ENCODE data around the gene TGFBR3. TPM values are rescaled to one million over a fixed set of nuclear protein-coding genes. Genes with fewer than 3 reads are reported as not detected.

Gene TGFBR3
- polyA plus RNA-seq, 1 donor (not counting 4 experiments of a cell fraction or from before 2014, with no cell fraction given), result 1.2 TPM

- no peak overlapping the region for H3K9ac ChIP-seq (ENCODE audit: control insufficient read depth, extremely low read depth, insufficient read depth, low read length)
- no peak overlapping the region for H2AFZ ChIP-seq (ENCODE audit: control insufficient read depth, low read length)
- no peak overlapping the region for H3K27ac ChIP-seq (ENCODE audit: control insufficient read depth, insufficient read depth, low read length)
- no peaks in the 10 kb centered on the region for H3K27me3 ChIP-seq (ENCODE audit: control insufficient read depth, extremely low read depth, insufficient read depth, low read length)
- no peaks in the 10 kb centered on the region for H3K9me1 ChIP-seq (ENCODE audit: control insufficient read depth, extremely low read depth, insufficient read depth, low read length)
- no peaks in the 10 kb centered on the region for H3K79me2 ChIP-seq (ENCODE audit: control insufficient read depth, insufficient read depth, low read length)
- FAIRE-seq (no peak), DNase-seq (ENCODE audit: low read depth, low spot score) (no peak)
- no peak for TF ChIP-seq CTCF (optimal IDR thresholded peaks at IDR 0.05 in 1 of 3, IDR thresholded peaks at IDR 0.05 in 1 of 3, conservative IDR thresholded peaks at IDR 0.05 in 1 of 3; ENCODE audit: extremely low read depth in 1 of 3, insufficient read depth in 2 of 3, low read length in 3 of 3)
- TF ChIP-seq EZH2 (IDR thresholded peaks at IDR 0.05; ENCODE audit: low read length), result no peak
- H3K9me3 ChIP-seq (ENCODE audit: control insufficient read depth, low read depth, low read length), result no peaks in the 10 kb centered on the region
- no peak overlapping the region for H3K4me2 ChIP-seq (ENCODE audit: control insufficient read depth, extremely low read depth, insufficient read depth, low read depth, low read length)
- no peaks in the 10 kb centered on the region for H3K36me3 ChIP-seq (ENCODE audit: control insufficient read depth in 2 of 2, extremely low read depth in 1 of 2, insufficient read depth in 2 of 2, low read length in 2 of 2)
- no peaks in the 10 kb centered on the region for H3K4me1 ChIP-seq (ENCODE audit: control insufficient read depth, extremely low read depth, insufficient read depth, low read length)
- H3K4me3 ChIP-seq (ENCODE audit: control insufficient read depth in 2 of 3, extremely low read depth in 1 of 3, insufficient read depth in 2 of 3, low read depth in 1 of 3, low read length in 3 of 3), result no peak overlapping the region
- dilution Hi-C loops (cut with MboI; ENCODE audit: extremely low pct_ligation_motif_present, low sequenced_read_pairs), result no loop called here
- H4K20me1 ChIP-seq (ENCODE audit: control insufficient read depth, extremely low read depth, insufficient read depth, low read length), result no peaks in the 10 kb centered on the region
Observed at GRCh38 chr1:91724231-91724630, 161.7 kb downstream of the TGFBR3 start.

GRCh38 chr1:91720044-91720443, 165.9 kb downstream of the TGFBR3 start:
- Histone ChIP-seq H3K9ac (ENCODE audit: control insufficient read depth, extremely low read depth, insufficient read depth, low read length) (no peak overlapping the region), H3K27ac (ENCODE audit: control insufficient read depth, insufficient read depth, low read length) (no peak overlapping the region), H3K9me1 (ENCODE audit: control insufficient read depth, extremely low read depth, insufficient read depth, low read length) (no peaks in the 10 kb centered on the region), H3K4me1 (ENCODE audit: control insufficient read depth, extremely low read depth, insufficient read depth, low read length) (no peaks in the 10 kb centered on the region), H3K27me3 (ENCODE audit: control insufficient read depth, extremely low read depth, insufficient read depth, low read length) (no peaks in the 10 kb centered on the region), H3K79me2 (ENCODE audit: control insufficient read depth, insufficient read depth, low read length) (no peaks in the 10 kb centered on the region), H4K20me1 (ENCODE audit: control insufficient read depth, extremely low read depth, insufficient read depth, low read length) (no peaks in the 10 kb centered on the region), H3K9me3 (ENCODE audit: control insufficient read depth, low read depth, low read length) (no peaks in the 10 kb centered on the region), H2AFZ (ENCODE audit: control insufficient read depth, low read length) (no peak overlapping the region), H3K36me3 (ENCODE audit: control insufficient read depth in 2 of 2, extremely low read depth in 1 of 2, insufficient read depth in 2 of 2, low read length in 2 of 2) (no peaks in the 10 kb centered on the region), H3K4me2 (ENCODE audit: control insufficient read depth, extremely low read depth, insufficient read depth, low read depth, low read length) (no peak overlapping the region), H3K4me3 (ENCODE audit: control insufficient read depth in 2 of 3, extremely low read depth in 1 of 3, insufficient read depth in 2 of 3, low read depth in 1 of 3, low read length in 3 of 3) (no peak overlapping the region)
- dilution Hi-C loops (cut with MboI; ENCODE audit: extremely low pct_ligation_motif_present, low sequenced_read_pairs), result no loop called here
- TF ChIP-seq CTCF (optimal IDR thresholded peaks at IDR 0.05 in 1 of 3, IDR thresholded peaks at IDR 0.05 in 1 of 3, conservative IDR thresholded peaks at IDR 0.05 in 1 of 3; ENCODE audit: extremely low read depth in 1 of 3, insufficient read depth in 2 of 3, low read length in 3 of 3) (no peak), EZH2 (IDR thresholded peaks at IDR 0.05; ENCODE audit: low read length) (no peak)
- FAIRE-seq, result no peak
- no peak for DNase-seq (ENCODE audit: low read depth, low spot score)

Measured in keratinocyte (primary cell).